HG02884 (cell line): ENCODE measurements around the gene CCDC141.

Source experiments
- ATAC-seq: cut with Tn5 transposase; IDR thresholded peaks from one replicate; pipeline ENCODE4 v1.9.1; 2021; ENCODE audit warnings: mild to moderate bottlenecking, moderate library complexity; ENCODE audit not compliant: unreplicated experiment

Gene CCDC141

GRCh38 chr2:178877874-178878273 is 172.1 kb downstream of the CCDC141 start:
- no peak for ATAC-seq

GRCh38 chr2:178874529-178875240 is 175.3 kb downstream of the CCDC141 start:
- no peak for ATAC-seq

- ATAC-seq = no peak
Observed at GRCh38 chr2:178873912-178874311, 176.0 kb downstream of the CCDC141 start.

- ATAC-seq = no peak
Observed at GRCh38 chr2:178871536-178871935, 178.4 kb downstream of the CCDC141 start.

- ATAC-seq = no peak
Observed at GRCh38 chr2:178870703-178871102, 179.2 kb downstream of the CCDC141 start.

- no peak for ATAC-seq
Observed at GRCh38 chr2:178865999-178866398, 183.9 kb downstream of the CCDC141 start.

GRCh38 chr2:178865146-178865936 is 184.6 kb downstream of the CCDC141 start:
- ATAC-seq = no peak

- ATAC-seq = no peak
Observed at GRCh38 chr2:178863856-178864620, 185.9 kb downstream of the CCDC141 start.

GRCh38 chr2:178863130-178863855 is 186.6 kb downstream of the CCDC141 start:
- no peak for ATAC-seq

GRCh38 chr2:178860551-178860950 is 189.4 kb downstream of the CCDC141 start:
- ATAC-seq = no peak

- no peak for ATAC-seq
Observed at GRCh38 chr2:178859730-178860129, 190.2 kb downstream of the CCDC141 start.

- ATAC-seq = no peak
Observed at GRCh38 chr2:178858896-178859625, 190.9 kb downstream of the CCDC141 start.

- ATAC-seq = no peak
Observed at GRCh38 chr2:178855151-178855550, 194.8 kb downstream of the CCDC141 start.

GRCh38 chr2:178848335-178848734 is 201.6 kb downstream of the CCDC141 start:
- ATAC-seq = no peak

GRCh38 chr2:178846458-178846802 is 203.5 kb downstream of the CCDC141 start:
- ATAC-seq = no peak

- no peak for ATAC-seq
Observed at GRCh38 chr2:178845566-178846457, 204.1 kb downstream of the CCDC141 start.

GRCh38 chr2:178844701-178845100 is 205.2 kb downstream of the CCDC141 start:
- no peak for ATAC-seq

GRCh38 chr2:178844269-178844668 is 205.7 kb downstream of the CCDC141 start:
- ATAC-seq = no peak

GRCh38 chr2:178843697-178844096 is 206.2 kb downstream of the CCDC141 start:
- no peak for ATAC-seq
